ENCODE results near the gene PRR5L.

GRCh38 chr11:36490026-36490806 is 194.1 kb downstream of the PRR5L start:
- TF ChIP-seq POLR2AphosphoS5 (IDR thresholded peaks at IDR 0.05) (no peak), POLR2A (IDR thresholded peaks at IDR 0.05) (no peak), CTCF (IDR thresholded peaks at IDR 0.05) (no peak), EP300 (IDR thresholded peaks at IDR 0.05) (no peak)
